Measurements from ENCODE around the gene AMDHD1.

DNA sequence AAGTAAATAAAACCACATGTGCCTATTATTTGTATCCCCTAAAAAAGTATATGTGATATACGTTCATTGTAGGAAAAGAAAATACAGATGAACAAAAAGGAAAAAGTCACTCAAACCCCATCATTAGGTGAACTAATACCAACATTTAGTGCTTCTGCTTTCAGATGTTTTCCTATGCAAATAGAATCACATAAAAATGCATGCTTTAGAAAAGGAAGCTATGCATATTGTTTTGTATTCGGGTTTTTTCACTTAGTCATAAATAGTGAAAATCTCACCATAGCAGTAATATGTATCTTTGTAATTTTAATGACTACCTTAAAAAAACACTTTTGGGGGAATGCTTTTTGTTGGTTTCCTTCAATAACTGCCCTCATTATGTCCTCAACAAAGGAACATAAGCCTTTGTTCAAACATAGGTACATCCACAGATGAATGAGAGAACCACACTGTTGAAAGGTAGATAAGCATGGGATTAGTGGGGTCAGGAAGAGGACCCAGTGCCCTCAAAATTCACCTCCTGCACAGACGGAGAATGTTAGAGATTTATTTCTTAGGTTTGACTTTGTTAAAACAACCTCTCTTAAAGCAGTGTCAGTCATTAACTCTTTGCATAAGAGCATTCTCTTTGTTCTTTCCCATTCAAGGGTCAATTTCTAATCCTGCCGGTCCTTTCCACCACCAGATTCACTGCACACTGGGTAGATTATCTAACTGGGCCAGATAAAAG, 6.5 kb downstream of the AMDHD1 start:
- TF ChIP-seq CTCF (IDR thresholded peaks at IDR 0.05) (no peak), POLR2A (IDR thresholded peaks at IDR 0.05) (no peak), POLR2AphosphoS5 (IDR thresholded peaks at IDR 0.05) (no peak)
